Stomach smooth muscle (tissue), 2 donors: Measurements from ENCODE around the gene MYL12B.

Experiments used
- H3K27ac ChIP-seq: one replicate; pipeline ENCODE4 v1.7.0; 2013; ENCODE audit warnings: mild to moderate bottlenecking, low read length, inconsistent platforms
- H3K27me3 ChIP-seq, 2 donors: one replicate each; pipeline ENCODE4 v1.7.0; 2013; ENCODE audit warnings: low read length in 2 of 2; ENCODE audit not compliant: insufficient read depth in 2 of 2, control insufficient read depth in 1 of 2
- H3K36me3 ChIP-seq, 2 donors: one replicate each; pipeline ENCODE4 v1.7.0; 2013; ENCODE audit warnings: low read length in 2 of 2; ENCODE audit not compliant: control insufficient read depth in 2 of 2, insufficient read depth in 2 of 2
- H3K4me1 ChIP-seq: one replicate; pipeline ENCODE4 v1.7.0; 2013; ENCODE audit warnings: low read length; ENCODE audit not compliant: control insufficient read depth, insufficient read depth
- H3K4me3 ChIP-seq, 2 donors: one replicate each; pipeline ENCODE4 v1.7.0; 2013; ENCODE audit warnings: low read length in 2 of 2
- H3K9ac ChIP-seq, 2 donors: one replicate each; pipeline ENCODE4 v1.7.0; 2013; ENCODE audit warnings: low read length in 2 of 2, mild to moderate bottlenecking in 1 of 2
- H3K9me3 ChIP-seq, 2 donors: one replicate each; pipeline ENCODE4 v1.7.0; 2013; ENCODE audit warnings: low read length in 2 of 2; ENCODE audit not compliant: control insufficient read depth in 2 of 2
- donor health status: healthy.
- donor health status: Pancreatic carcinoma.

MYL12B gene

DNA sequence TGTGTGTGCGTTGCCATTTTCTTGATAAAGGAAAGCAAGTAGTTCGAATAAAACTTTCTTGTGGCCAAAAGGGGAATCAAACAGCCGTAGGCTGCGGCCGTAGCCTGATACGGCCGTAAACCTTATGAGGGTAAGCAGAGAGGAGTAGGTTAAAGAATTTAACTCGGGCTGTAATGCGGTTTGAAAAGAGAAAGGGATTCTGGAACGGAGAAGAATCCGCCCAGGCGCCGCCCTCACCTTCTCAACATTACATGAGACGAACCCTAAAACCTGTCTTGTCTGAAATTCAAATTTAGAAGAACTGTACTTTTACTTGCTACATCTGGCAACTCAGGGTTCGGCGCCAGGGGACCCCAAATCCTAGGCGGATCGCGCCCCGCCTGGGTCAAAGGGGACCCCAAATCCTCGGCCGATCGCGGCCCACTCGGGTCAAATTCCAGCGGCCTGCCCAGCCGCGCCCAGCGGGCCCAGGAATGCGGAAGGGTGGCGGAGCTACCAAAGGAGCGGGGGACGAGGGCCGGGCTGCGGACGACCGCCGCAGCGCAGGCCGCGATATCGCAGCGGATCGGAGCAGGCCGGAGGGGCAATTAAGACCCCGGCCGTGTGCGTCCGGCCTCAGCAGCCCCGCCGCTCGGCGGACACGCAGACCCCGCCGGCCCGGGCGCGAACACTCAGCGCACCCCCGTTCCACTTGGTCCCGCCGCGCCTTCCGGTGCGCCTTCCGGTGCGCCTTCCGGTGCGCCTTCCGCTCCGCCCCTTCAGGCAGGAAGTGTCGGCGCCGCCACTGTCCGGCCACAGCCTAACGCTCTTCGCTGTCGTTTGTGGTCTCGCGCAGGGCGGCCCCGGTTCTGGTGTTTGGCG lies at the start of gene MYL12B:
TSS of gene MYL12B (plus strand) at position 761 of the 861 bp plus-strand sequence. CDS start 10,766 bp downstream, outside the sequence.
- H3K4me1 ChIP-seq, result peaks cover 18% of the 10 kb centered on the region
- H3K4me3 ChIP-seq, result peak within 1 kb of the TSS; percentile 90 to 95
- H3K27ac ChIP-seq, result peak within 1 kb of the TSS; percentile 95
- H3K36me3 ChIP-seq, result peaks cover 4 to 7% of the 10 kb centered on the region in 2 donors
- no peaks in the 10 kb centered on the region for H3K9me3 ChIP-seq
- H3K9ac ChIP-seq, result peak within 1 kb of the TSS; percentile 93 to 96
- no peaks in the 10 kb centered on the region for H3K27me3 ChIP-seq

DNA sequence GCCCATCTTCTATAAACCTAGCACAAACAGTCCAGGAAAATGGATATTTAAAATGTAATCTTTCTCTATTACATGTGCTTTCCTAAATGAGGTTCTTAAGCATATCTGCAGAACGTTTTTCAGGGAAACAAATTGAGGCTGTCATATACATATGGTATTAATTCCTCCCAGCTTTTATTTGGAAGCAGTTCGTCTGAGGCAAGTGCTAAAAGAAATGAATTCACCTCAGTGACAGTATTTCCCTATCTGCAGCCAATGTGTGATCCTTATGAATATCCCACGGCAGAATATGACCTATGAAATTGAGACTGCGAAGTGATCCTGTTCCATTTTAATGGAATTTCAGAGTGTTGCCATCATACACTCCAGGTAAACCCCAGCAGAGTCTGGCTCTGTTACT lies 49.3 kb upstream of the MYL12B start:
- H3K4me3 ChIP-seq, result no peak overlapping the region
- no peaks in the 10 kb centered on the region for H3K9me3 ChIP-seq
- H3K36me3 ChIP-seq, result peaks cover 0 to 11% of the 10 kb centered on the region in 2 donors
- H3K27ac ChIP-seq, result no peak overlapping the region
- H3K27me3 ChIP-seq, result no peaks in the 10 kb centered on the region
- H3K4me1 ChIP-seq, result peaks cover 16% of the 10 kb centered on the region
- no peak overlapping the region for H3K9ac ChIP-seq

DNA sequence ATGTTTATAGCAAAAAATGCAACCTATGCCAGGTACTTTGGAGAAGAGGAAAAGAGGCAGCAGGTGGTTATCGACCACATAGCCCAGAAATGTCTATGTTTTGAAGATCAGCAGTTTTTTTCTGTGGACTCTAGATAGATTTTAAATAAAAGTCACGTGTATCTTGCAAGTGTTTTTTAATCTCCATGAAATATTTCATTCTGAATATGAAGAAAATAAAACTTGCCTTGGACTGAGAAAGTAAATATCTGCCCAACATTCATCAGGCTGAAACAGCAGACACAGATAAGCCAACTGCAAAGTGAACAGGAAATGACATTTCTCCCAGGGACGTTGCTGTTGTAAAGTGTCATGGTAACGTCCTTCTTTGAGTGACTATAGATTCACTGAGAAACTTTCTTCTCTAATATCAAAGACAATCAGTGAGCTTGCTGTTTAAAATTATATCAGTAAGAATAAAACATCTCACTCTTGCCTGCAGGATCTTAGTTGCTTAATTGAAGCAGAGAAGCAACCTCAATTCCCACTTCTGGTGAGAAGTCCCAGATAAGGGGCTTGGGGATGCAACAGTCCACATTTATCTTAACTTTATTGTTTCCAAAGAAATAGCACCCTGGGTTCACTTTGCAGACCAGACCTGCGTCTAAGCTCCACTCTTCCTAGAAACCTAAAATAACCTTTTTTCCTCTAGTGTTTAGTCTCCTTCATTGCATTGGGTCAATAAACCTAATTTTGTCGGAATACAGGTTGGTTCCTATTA lies 48.5 kb upstream of the MYL12B start:
- Histone ChIP-seq H3K4me3 (no peak overlapping the region), H3K4me1 (peaks cover 16% of the 10 kb centered on the region), H3K27me3 (no peaks in the 10 kb centered on the region), H3K9ac (no peak overlapping the region), H3K9me3 (no peaks in the 10 kb centered on the region), H3K27ac (no peak overlapping the region), H3K36me3 (peaks cover 0 to 11% of the 10 kb centered on the region in 2 donors)

DNA sequence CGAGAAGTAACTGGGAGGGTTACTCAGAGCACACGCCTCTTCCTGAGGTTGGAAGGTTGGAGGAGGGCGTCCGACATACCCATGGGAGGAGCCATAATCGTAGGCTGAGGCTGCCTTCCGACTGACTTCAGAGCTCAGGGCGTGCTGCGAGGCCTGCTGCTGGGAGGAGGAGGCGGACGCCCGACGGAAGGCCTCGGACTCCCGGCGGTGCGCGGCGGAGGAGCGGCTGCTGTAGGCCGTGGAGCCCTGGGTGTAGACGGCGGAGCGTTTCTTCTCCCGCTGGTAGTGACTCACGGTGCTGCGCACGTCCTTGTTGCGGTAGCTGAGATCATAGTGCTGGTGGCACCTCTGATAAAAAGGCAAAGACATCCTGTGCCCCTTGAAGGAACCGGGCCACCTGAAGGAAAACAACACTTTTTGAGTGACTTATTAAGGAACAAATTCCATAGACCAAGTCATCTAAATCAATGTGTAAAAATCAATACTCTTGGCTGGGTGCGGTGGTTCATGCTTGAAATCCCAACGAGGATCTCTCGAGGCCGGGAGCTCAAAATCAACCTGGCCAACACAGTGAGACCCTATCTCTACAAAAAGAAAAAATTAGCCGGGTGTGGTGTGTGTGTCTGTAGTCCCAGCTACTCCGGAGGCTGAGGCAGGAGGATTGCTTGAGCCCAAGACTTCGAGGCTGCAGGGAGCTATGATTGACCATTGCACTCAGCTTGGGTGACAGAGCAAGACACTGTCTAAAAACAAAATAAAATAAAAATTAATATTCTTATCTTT lies 46.9 kb upstream of the MYL12B start:
- Histone ChIP-seq H3K27ac (no peak overlapping the region), H3K27me3 (no peaks in the 10 kb centered on the region), H3K4me3 (no peak overlapping the region), H3K36me3 (peaks cover 0 to 9% of the 10 kb centered on the region in 2 donors), H3K9ac (no peak overlapping the region), H3K9me3 (no peaks in the 10 kb centered on the region), H3K4me1 (peaks cover 17% of the 10 kb centered on the region)

DNA sequence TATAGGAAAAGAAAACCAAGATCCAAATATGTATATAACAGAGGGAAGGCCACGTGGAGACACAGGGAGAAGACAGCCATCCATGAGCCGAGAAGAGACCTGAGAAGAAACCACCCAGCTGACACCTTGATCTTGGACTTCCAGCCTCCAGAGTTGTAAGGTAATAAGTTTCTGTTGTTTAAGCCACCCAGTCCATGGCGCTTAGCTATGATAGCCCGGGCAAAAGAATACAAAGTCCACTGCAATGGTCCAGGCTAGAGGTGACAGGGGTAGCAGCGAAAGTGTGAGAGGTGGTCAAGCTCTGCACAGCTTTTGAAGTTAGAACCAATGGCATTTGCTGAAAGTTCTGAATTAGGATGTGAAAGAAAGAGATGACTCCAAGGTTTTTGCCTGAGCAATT lies 44.9 kb upstream of the MYL12B start:
- no peak overlapping the region for H3K9ac ChIP-seq
- H3K9me3 ChIP-seq, result no peaks in the 10 kb centered on the region
- H3K4me1 ChIP-seq, result peaks cover 7% of the 10 kb centered on the region
- peak overlapping the region; percentile 26 for H3K27ac ChIP-seq
- no peaks in the 10 kb centered on the region for H3K27me3 ChIP-seq
- H3K36me3 ChIP-seq, result peaks cover 0 to 9% of the 10 kb centered on the region in 2 donors
- no peak overlapping the region for H3K4me3 ChIP-seq

DNA sequence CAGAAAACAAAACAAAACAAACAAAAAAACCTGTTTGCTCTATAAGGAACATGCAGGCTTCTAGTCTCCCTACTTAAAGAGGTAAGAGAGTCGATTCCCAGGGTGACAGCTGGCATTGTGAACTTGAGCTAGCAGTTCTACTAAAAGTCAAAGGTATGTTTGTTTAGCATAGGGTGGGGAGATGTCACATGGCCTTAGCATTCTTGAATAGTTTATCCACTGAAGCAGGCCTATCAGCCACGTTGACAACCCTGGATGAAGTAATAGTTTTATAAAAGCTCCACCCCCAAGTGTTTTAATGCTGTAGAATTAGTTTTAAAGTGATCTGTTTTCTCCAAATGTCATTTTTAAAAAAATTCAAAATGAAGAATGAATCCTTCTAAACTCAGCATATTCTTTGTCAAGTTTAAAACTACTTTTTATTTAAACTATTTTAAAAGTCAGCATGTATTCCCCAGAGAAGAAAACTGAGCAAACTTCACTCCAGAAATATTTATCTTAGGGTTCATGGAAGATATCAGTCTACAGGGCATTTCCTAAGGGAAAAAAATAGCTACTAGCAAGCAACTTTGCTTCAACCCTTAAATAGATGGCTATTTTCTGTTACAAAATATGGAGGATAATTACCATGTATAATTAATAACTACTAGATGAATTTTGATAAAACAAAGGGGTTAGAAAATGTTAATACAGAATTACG lies 43.8 kb upstream of the MYL12B start:
- Histone ChIP-seq H3K36me3 (peaks cover 0 to 9% of the 10 kb centered on the region in 2 donors), H3K27me3 (no peaks in the 10 kb centered on the region), H3K4me1 (peaks cover 4% of the 10 kb centered on the region), H3K27ac (no peak overlapping the region), H3K9ac (no peak overlapping the region), H3K4me3 (peak overlapping the region in 1 of 2 donors; percentile 77), H3K9me3 (no peaks in the 10 kb centered on the region)

DNA sequence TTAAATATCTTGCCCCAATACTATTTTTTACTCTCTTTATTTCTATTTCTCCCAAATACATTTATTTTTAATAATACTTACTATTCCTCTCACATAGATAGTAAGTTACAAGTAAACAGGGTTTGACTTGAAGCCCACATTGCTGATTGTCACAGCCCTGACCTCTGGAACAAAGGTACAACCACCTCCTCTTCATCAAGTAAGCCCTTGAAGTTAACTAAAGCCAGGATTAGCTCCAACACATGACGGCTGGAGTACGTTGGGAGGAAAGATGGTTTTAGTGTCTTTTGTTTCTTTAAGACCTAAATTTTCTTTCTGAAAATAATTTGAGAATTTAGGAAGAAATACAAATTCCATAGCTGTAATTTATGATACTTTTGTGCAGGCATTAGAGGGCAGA lies 43.1 kb upstream of the MYL12B start:
- no peaks in the 10 kb centered on the region for H3K27me3 ChIP-seq
- H3K4me3 ChIP-seq, result peak overlapping the region; percentile 59 to 77
- peaks cover 0 to 9% of the 10 kb centered on the region in 2 donors for H3K36me3 ChIP-seq
- no peaks in the 10 kb centered on the region for H3K9me3 ChIP-seq
- peaks cover 4% of the 10 kb centered on the region for H3K4me1 ChIP-seq
- peak overlapping the region; percentile 50 to 84 for H3K9ac ChIP-seq
- peak overlapping the region; percentile 79 for H3K27ac ChIP-seq

DNA sequence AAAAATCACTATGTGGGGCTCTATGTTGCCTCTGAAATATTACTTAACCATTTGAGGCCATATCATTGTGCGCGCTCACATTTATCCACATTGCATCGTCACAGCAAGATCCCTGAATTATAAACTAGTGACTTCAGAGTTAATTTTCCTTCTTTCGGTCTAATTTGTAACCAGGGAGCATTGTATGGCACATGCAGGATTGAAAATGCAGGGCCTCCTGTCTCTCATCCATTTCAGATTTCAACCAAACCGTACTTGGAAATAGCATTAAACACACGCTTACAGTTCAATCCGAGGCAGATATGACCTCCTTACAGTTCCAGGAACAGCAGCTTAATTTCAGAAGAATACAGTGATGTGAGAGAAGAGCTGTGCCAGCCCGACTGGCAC lies 42.7 kb upstream of the MYL12B start:
- Histone ChIP-seq H3K9ac (peak overlapping the region; percentile 50 to 84), H3K4me1 (peaks cover 4% of the 10 kb centered on the region), H3K27me3 (no peaks in the 10 kb centered on the region), H3K9me3 (no peaks in the 10 kb centered on the region), H3K4me3 (peak overlapping the region; percentile 59 to 77), H3K36me3 (peaks cover 0 to 9% of the 10 kb centered on the region in 2 donors), H3K27ac (peak overlapping the region; percentile 79)

DNA sequence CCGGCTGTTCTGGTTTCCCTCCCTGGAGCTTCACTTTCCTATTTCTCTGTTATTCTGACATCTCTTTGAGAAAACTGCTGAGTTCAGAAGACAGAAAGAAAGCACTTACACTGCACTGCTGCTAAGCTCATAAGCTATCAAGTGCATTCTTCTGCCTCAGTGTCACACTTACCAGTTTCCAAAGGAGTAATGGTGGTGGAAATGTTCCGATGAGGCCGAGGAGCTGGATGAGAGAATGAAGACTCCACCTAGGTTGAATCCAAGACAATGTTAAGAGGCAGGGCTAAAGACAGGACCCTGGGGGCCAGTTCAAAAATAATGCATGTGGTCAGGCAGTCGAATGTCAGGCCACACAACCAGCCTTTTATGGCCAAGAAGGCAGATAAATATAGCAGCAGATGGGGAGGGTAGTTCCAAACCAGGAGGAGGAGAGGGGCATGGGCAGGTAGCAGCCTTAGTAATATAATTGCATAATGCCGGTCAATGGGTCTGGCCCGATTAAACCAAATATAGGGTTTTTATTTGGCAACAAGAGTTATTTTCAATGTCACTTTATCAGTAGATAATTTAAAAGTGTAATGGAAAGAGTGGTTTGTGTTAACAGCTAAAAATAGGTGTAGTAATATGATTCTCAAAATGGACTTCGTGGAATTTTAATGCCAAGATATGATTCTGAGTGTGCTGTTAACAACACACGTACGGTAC lies 42.1 kb upstream of the MYL12B start, which contains the start of gene MYOM1:
TSS of gene MYOM1 (minus strand) at position 338 of the 705 bp plus-strand sequence. CDS start 4,745 bp downstream, outside the sequence.
- Histone ChIP-seq H3K9ac (peak within 1 kb of the TSS; percentile 50 to 84), H3K9me3 (no peaks in the 10 kb centered on the region), H3K36me3 (peaks cover 0 to 5% of the 10 kb centered on the region in 2 donors), H3K27ac (peak within 1 kb of the TSS; percentile 79), H3K4me1 (peaks cover 4% of the 10 kb centered on the region), H3K4me3 (peak within 1 kb of the TSS; percentile 59 to 77), H3K27me3 (no peaks in the 10 kb centered on the region)
